ENCODE measurements around the gene LTBP1. TPM values are rescaled to one million over a fixed set of nuclear protein-coding genes. Genes with fewer than 3 reads are reported as not detected.

LTBP1 gene
- total RNA-seq, 4 donors from 2014 or later = 5.1 to 12.9 (median 10.7) TPM

DNA sequence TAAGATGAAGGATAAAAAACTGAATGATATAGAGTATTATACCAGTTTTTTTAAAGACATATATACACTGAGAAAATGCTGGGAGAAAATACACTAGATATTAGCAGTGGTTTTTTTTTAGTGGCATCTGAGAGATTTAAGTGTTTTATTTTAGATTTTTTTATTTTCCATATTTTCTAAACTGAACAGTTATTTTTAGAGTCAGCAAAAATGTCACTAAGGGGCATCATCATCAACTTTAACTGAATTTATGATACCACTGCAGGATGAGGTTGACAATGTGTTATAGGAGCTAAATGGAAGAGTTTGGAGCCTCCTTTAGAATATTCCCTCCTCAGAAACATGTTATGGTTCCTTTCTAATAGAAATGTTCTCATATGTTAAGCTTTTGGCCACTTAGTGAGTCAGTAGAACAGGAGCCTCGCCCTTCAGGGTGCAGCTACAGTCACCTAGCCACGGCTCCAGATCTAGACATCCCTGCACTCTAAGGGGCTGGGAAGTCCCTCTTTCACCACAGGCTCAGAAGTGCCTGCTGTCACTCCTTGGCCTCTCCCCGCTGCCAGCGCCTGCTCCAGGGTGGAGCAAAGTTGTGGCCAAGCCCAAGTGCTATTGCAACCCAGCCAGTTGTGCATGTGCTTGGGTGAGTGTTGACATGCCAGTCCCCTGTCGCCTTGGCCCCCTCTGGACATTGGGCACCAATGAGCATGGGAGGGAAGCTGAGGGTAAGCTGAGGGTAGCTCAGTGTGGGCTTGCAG is 319.0 kb downstream of the LTBP1 start:
- Histone ChIP-seq H3K27ac (no peak overlapping the region), H3K4me3 (replicated peaks in 1 of 3) (no peak overlapping the region), H3K36me3 (no peaks in the 10 kb centered on the region), H3K4me1 (no peaks in the 10 kb centered on the region), H3K9me3 (no peaks in the 10 kb centered on the region), H3K27me3 (no peaks in the 10 kb centered on the region)
- DNase-seq = no peak
- intact Hi-C loops (cut with DNase I) = no loop called here
- 89 to 90% methylated on average over 5 of the region's 5 CpGs for WGBS, 2 donors
- TF ChIP-seq CTCF (IDR thresholded peaks at IDR 0.05) = no peak
- no peak for TF ChIP-seq POLR2A (IDR thresholded peaks at IDR 0.05)

- intact Hi-C loops (cut with DNase I) = no loop called here
- TF ChIP-seq CTCF (IDR thresholded peaks at IDR 0.05) (no peak), POLR2A (IDR thresholded peaks at IDR 0.05) (no peak)
- DNase-seq = no peak
- H3K4me1 ChIP-seq = no peaks in the 10 kb centered on the region
- H3K9me3 ChIP-seq = no peaks in the 10 kb centered on the region
- no peak overlapping the region for H3K27ac ChIP-seq
- no peak overlapping the region for H3K4me3 ChIP-seq (replicated peaks in 1 of 3)
- 97 to 100% methylated on average over 3 to 6 of the region's 6 CpGs for WGBS, 2 donors
- no peaks in the 10 kb centered on the region for H3K27me3 ChIP-seq
- H3K36me3 ChIP-seq = no peaks in the 10 kb centered on the region
Measured at GRCh38 chr2:33266467-33266866, 319.7 kb downstream of the LTBP1 start.

DNA sequence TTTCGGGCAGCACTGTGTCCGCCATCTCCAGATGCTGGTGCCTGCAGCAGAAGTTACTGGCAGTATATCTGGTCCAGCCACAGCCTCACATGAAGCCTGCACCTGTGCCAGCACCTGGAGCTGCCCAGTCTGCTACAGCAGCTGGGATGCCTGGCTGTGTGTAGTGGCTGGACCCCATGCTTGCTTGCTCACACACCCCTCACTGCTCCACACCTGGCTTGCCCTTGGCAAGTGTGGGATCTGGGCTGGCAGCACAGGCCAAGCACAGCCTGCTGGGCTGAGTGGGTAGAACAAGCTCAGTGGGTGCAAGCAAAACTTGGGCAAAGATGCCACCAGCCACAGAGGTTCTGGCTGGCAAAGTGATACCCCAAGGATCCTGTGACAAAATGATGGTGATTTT is 320.3 kb downstream of the LTBP1 start:
- Histone ChIP-seq H3K9me3 (no peaks in the 10 kb centered on the region), H3K4me3 (replicated peaks in 1 of 3) (no peak overlapping the region), H3K27ac (no peak overlapping the region), H3K36me3 (no peaks in the 10 kb centered on the region), H3K4me1 (no peaks in the 10 kb centered on the region), H3K27me3 (no peaks in the 10 kb centered on the region)
- TF ChIP-seq CTCF (IDR thresholded peaks at IDR 0.05) = no peak
- TF ChIP-seq POLR2A (IDR thresholded peaks at IDR 0.05) = no peak
- no peak for DNase-seq
- WGBS, 2 donors = no CpG with 5 or more reads among the region's 2 CpGs
- intact Hi-C loops (cut with DNase I) = no loop called here

DNA sequence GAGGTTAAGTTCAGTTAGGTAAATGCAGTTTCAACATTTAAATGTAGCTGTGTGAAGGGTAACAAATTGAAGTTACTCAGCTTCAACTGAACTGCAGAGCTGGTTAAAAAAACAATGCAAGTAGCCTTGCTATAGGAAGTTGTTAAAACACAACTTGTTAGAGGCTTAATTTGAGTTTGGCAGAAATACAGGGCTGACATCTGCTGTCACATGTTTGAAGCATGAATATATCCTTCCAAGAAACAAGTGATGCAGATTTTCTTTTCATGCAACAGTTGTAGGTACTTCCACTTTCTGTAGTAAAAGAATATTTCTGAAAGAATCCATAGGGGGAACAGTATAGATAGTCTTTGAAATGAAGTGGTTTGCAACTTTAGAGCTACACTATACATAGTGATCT is 321.0 kb downstream of the LTBP1 start:
- Histone ChIP-seq H3K4me1 (no peaks in the 10 kb centered on the region), H3K27me3 (no peaks in the 10 kb centered on the region), H3K27ac (no peak overlapping the region), H3K36me3 (no peaks in the 10 kb centered on the region), H3K4me3 (replicated peaks in 1 of 3) (no peak overlapping the region), H3K9me3 (no peaks in the 10 kb centered on the region)
- DNase-seq = no peak
- intact Hi-C loops (cut with DNase I) = no loop called here
- TF ChIP-seq POLR2A (IDR thresholded peaks at IDR 0.05) (no peak), CTCF (IDR thresholded peaks at IDR 0.05) (no peak)

DNA sequence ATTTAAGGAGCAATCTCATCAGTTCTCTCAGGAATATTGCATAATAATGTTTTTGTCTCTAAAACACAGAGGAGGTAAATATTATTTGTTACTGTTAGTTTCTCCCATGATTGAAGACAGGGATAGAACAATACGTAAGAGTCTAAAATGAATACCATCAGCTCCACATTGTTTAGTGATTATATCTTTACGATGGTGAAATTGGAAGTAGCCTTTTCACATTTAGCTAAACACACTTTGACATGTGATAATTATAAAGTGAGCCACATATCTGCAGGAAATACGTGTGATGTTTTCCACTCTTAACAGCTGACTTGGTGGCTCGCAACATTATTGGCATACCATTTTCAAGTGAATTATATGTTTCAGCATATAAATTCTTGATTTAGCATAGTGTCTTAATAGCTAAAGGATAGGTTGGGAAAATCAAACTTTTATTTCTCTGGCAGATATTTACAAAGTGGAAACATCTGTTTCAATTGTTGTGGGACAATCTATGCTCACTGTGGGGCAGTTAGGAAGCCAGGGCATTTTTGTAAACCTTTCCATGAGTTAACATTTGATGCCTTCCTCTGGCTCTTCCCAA is 321.6 kb downstream of the LTBP1 start:
- TF ChIP-seq CTCF (IDR thresholded peaks at IDR 0.05) (no peak), POLR2A (IDR thresholded peaks at IDR 0.05) (no peak)
- H3K9me3 ChIP-seq = no peaks in the 10 kb centered on the region
- 86 to 88% methylated on average over 4 of the region's 4 CpGs for WGBS, 2 donors
- H3K36me3 ChIP-seq = no peaks in the 10 kb centered on the region
- intact Hi-C loops (cut with DNase I) = no loop called here
- no peak overlapping the region for H3K4me3 ChIP-seq (replicated peaks in 1 of 3)
- no peaks in the 10 kb centered on the region for H3K4me1 ChIP-seq
- H3K27ac ChIP-seq = no peak overlapping the region
- no peak for DNase-seq
- H3K27me3 ChIP-seq = no peaks in the 10 kb centered on the region
